H1 (cell line): ENCODE measurements around the gene PAX6. TPM values are rescaled to one million over a fixed set of nuclear protein-coding genes. Genes with fewer than 3 reads are reported as not detected.

Experiments
- ASH2L ChIP-seq: fragments of 200-600, 300-600 bp; sonication (generic); IDR thresholded peaks from one replicate; pipeline ENCODE4 v1.7.1; 2017; ENCODE audit warnings: low read length
- GTF2F1 ChIP-seq: IDR thresholded peaks from 2 replicates; pipeline ENCODE4 v1.6.1; 2012; ENCODE audit warnings: low read depth, low read length, improper control_type of control experiment, borderline replicate concordance
- PHF8 ChIP-seq: fragments of 200-600 bp; sonication (generic); conservative IDR thresholded peaks from 2 replicates; pipeline ENCODE4 v1.7.1; 2012; ENCODE audit warnings: low read depth, mild to moderate bottlenecking, inconsistent platforms, low read length, moderate library complexity
- RXRA ChIP-seq: IDR thresholded peaks from 2 replicates; pipeline ENCODE4 v1.6.1; 2011; ENCODE audit warnings: low read depth, mild to moderate bottlenecking, low read length, moderate library complexity; ENCODE audit not compliant: insufficient read depth
- polyA plus RNA-seq, 7 experiments: library from polyadenylated mRNA; depleted of rRNA in 3 of 7; stranded (reverse) in 5 of 7; unstranded in 2 of 7; fragments of >200 nt in 5 of 7; fragments of 200-250 nt in 2 of 7; gene quantifications; 1 replicate in 5 of 7; 2 replicates in 1 of 7; 4 replicates in 1 of 7; pipeline versions ENCODE4 v1.2.1 to v1.2.3, GENCODE V29; 2011 to 2013; ENCODE audit warnings: missing spikeins in 2 of 7, mixed read lengths in 2 of 7
- total RNA-seq: library from RNA; stranded (reverse); fragmentation: NEBNext Ultra II Directional; extraction: Animal tissue kit (Norgen Biotek cat#: 25700); gene quantifications from 2 replicates; pipeline ENCODE4 v1.2.1, GENCODE V29; 2021
- TF ChIP-seq, protein P1 (sequence below): IDR thresholded peaks from 2 replicates; pipeline ENCODE4 v1.6.1; 2011; ENCODE audit warnings: low read depth, mild to moderate bottlenecking, low read length; ENCODE audit not compliant: insufficient read depth
- TF ChIP-seq, protein P2 (sequence below): IDR thresholded peaks from 2 replicates; pipeline ENCODE4 v1.6.1; 2012; ENCODE audit warnings: inconsistent platforms

Gene PAX6
- total and polyA plus RNA-seq, 2 of the 8 experiments (the other 6 are each of a cell fraction or from before 2014, with no cell fraction given) = 0.30 to 0.65 TPM

DNA sequence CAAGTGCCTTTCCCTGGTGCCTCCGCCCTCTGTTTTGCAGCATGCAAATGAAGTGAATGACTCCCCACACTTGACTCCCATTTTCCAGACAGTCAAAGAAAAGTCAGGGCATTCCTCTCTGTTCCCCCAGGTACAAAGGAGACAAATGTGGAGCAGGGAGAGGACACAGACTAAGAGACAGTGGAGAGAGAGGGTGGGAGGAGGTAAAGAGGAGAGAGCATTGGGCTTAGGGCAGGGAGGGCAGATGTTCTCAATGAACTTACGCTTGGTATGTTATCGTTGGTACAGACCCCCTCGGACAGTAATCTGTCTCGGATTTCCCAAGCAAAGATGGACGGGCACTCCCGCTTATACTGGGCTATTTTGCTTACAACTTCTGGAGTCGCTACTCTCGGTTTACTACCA lies 9.8 kb downstream of the PAX6 start (continued):
- TF ChIP-seq RXRA (no peak), ASH2L (no peak), GTF2F1 (no peak), PHF8 (no peak)
- TF ChIP-seq, protein P1, sequence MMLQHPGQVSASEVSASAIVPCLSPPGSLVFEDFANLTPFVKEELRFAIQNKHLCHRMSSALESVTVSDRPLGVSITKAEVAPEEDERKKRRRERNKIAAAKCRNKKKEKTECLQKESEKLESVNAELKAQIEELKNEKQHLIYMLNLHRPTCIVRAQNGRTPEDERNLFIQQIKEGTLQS = no peak
- TF ChIP-seq, protein P2, sequence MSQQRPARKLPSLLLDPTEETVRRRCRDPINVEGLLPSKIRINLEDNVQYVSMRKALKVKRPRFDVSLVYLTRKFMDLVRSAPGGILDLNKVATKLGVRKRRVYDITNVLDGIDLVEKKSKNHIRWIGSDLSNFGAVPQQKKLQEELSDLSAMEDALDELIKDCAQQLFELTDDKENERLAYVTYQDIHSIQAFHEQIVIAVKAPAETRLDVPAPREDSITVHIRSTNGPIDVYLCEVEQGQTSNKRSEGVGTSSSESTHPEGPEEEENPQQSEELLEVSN = no peak
- TF ChIP-seq, all 59 proteins: peak for 3
